Muscle layer of colon (tissue), 2 donors: Measurements from ENCODE around the gene CFAP97D2.
"Not testable (repeated sequence)": the region's sequence is repeated elsewhere in the genome, so short reads cannot be mapped to it uniquely, and the experiment has no call there.

Experiments
- H3K27ac ChIP-seq: one replicate; pipeline ENCODE4 v1.7.0; 2013; ENCODE audit warnings: low read depth, mild to moderate bottlenecking, low read length, moderate library complexity
- H3K27me3 ChIP-seq, 2 donors: one replicate each; pipeline ENCODE4 v1.7.0; 2013; ENCODE audit warnings: low read length in 2 of 2, mild to moderate bottlenecking in 2 of 2; ENCODE audit not compliant: insufficient read depth in 2 of 2, control insufficient read depth in 1 of 2
- H3K36me3 ChIP-seq: one replicate; pipeline ENCODE4 v1.7.0; 2013; ENCODE audit warnings: mild to moderate bottlenecking, low read length; ENCODE audit not compliant: insufficient read depth
- H3K4me1 ChIP-seq: one replicate; pipeline ENCODE4 v1.7.0; 2013; ENCODE audit warnings: mild to moderate bottlenecking, low read length; ENCODE audit not compliant: insufficient read depth
- H3K4me3 ChIP-seq, 2 donors: one replicate each; pipeline ENCODE4 v1.7.0; 2013; ENCODE audit warnings: low read length in 2 of 2, low read depth in 1 of 2, mild to moderate bottlenecking in 1 of 2, moderate library complexity in 1 of 2
- H3K9ac ChIP-seq: one replicate; pipeline ENCODE4 v1.7.0; 2013; ENCODE audit warnings: low read length
- H3K9me3 ChIP-seq: one replicate; pipeline ENCODE4 v1.7.0; 2013; ENCODE audit warnings: mild to moderate bottlenecking, low read length
- donor health status: abdominal sarcoma.
- donor health status: Adenocarcinoma of cecum.

The CFAP97D2 gene

GRCh38 chr13:114251639-114252440, 72.8 kb downstream of the CFAP97D2 start:
- not testable (repeated sequence) for H3K9ac ChIP-seq, H3K4me3 ChIP-seq, H3K4me1 ChIP-seq, H3K27ac ChIP-seq, H3K9me3 ChIP-seq, H3K27me3 ChIP-seq
- H3K36me3 ChIP-seq, result peaks cover 77% of the 10 kb centered on the region

GRCh38 chr13:114256547-114256946, 77.5 kb downstream of the CFAP97D2 start:
- no peak overlapping the region for H3K9ac ChIP-seq
- peaks cover 86% of the 10 kb centered on the region for H3K36me3 ChIP-seq
- no peaks in the 10 kb centered on the region for H3K27me3 ChIP-seq
- no peak overlapping the region for H3K4me3 ChIP-seq
- no peak overlapping the region for H3K27ac ChIP-seq
- no peaks in the 10 kb centered on the region for H3K9me3 ChIP-seq
- H3K4me1 ChIP-seq, result no peaks in the 10 kb centered on the region

- Histone ChIP-seq H3K27ac (no peak overlapping the region), H3K9me3 (no peaks in the 10 kb centered on the region), H3K9ac (no peak overlapping the region), H3K27me3 (no peaks in the 10 kb centered on the region), H3K36me3 (peaks cover 81% of the 10 kb centered on the region), H3K4me3 (no peak overlapping the region), H3K4me1 (no peaks in the 10 kb centered on the region)
Observed at GRCh38 chr13:114257014-114257413, 78.0 kb downstream of the CFAP97D2 start.

GRCh38 chr13:114258589-114258988, 79.5 kb downstream of the CFAP97D2 start:
- H3K36me3 ChIP-seq, result peaks cover 82% of the 10 kb centered on the region
- no peak overlapping the region for H3K9ac ChIP-seq
- H3K27me3 ChIP-seq, result no peaks in the 10 kb centered on the region
- no peak overlapping the region for H3K4me3 ChIP-seq
- no peaks in the 10 kb centered on the region for H3K4me1 ChIP-seq
- H3K27ac ChIP-seq, result no peak overlapping the region
- H3K9me3 ChIP-seq, result no peaks in the 10 kb centered on the region

- Histone ChIP-seq H3K4me1 (no peaks in the 10 kb centered on the region), H3K9ac (no peak overlapping the region), H3K9me3 (no peaks in the 10 kb centered on the region), H3K27me3 (no peaks in the 10 kb centered on the region), H3K27ac (no peak overlapping the region), H3K36me3 (peaks cover 86% of the 10 kb centered on the region), H3K4me3 (no peak overlapping the region)
Observed at GRCh38 chr13:114259374-114259773, 80.3 kb downstream of the CFAP97D2 start.

GRCh38 chr13:114259974-114260373, 80.9 kb downstream of the CFAP97D2 start:
- Histone ChIP-seq H3K9me3 (no peaks in the 10 kb centered on the region), H3K27ac (no peak overlapping the region), H3K4me1 (no peaks in the 10 kb centered on the region), H3K9ac (no peak overlapping the region), H3K4me3 (no peak overlapping the region), H3K27me3 (no peaks in the 10 kb centered on the region), H3K36me3 (peaks cover 85% of the 10 kb centered on the region)

GRCh38 chr13:114260814-114261213, 81.8 kb downstream of the CFAP97D2 start:
- Histone ChIP-seq H3K27me3 (no peaks in the 10 kb centered on the region), H3K4me1 (no peaks in the 10 kb centered on the region), H3K9me3 (no peaks in the 10 kb centered on the region), H3K9ac (no peak overlapping the region), H3K27ac (no peak overlapping the region), H3K36me3 (peaks cover 85% of the 10 kb centered on the region), H3K4me3 (no peak overlapping the region)

GRCh38 chr13:114261328-114261965, 82.4 kb downstream of the CFAP97D2 start:
- no peaks in the 10 kb centered on the region for H3K27me3 ChIP-seq
- H3K4me1 ChIP-seq, result no peaks in the 10 kb centered on the region
- no peak overlapping the region for H3K4me3 ChIP-seq
- H3K36me3 ChIP-seq, result peaks cover 85% of the 10 kb centered on the region
- no peak overlapping the region for H3K27ac ChIP-seq
- H3K9me3 ChIP-seq, result no peaks in the 10 kb centered on the region
- H3K9ac ChIP-seq, result no peak overlapping the region

- Histone ChIP-seq H3K4me1 (no peaks in the 10 kb centered on the region), H3K9me3 (no peaks in the 10 kb centered on the region), H3K27me3 (no peaks in the 10 kb centered on the region), H3K9ac (no peak overlapping the region), H3K27ac (no peak overlapping the region), H3K36me3 (peaks cover 79% of the 10 kb centered on the region), H3K4me3 (no peak overlapping the region)
Observed at GRCh38 chr13:114263578-114263977, 84.5 kb downstream of the CFAP97D2 start.

- H3K27me3 ChIP-seq, H3K4me3 ChIP-seq, H3K4me1 ChIP-seq, H3K9me3 ChIP-seq, H3K9ac ChIP-seq, H3K27ac ChIP-seq: not testable (repeated sequence)
- peaks cover 79% of the 10 kb centered on the region for H3K36me3 ChIP-seq
Observed at GRCh38 chr13:114264313-114264712, 85.3 kb downstream of the CFAP97D2 start.

- H3K9me3 ChIP-seq, result no peaks in the 10 kb centered on the region
- no peaks in the 10 kb centered on the region for H3K4me1 ChIP-seq
- no peak overlapping the region for H3K4me3 ChIP-seq
- H3K27me3 ChIP-seq, result no peaks in the 10 kb centered on the region
- H3K9ac ChIP-seq, result no peak overlapping the region
- peaks cover 72% of the 10 kb centered on the region for H3K36me3 ChIP-seq
- H3K27ac ChIP-seq, result no peak overlapping the region
Observed at GRCh38 chr13:114264886-114265611, 86.0 kb downstream of the CFAP97D2 start.
